ENCODE measurements around the gene CD40. TPM values are rescaled to one million over a fixed set of nuclear protein-coding genes. Genes with fewer than 3 reads are reported as not detected.

CD40 gene
- total RNA-seq, 2 donors from 2014 or later: 3.6 to 4.2 TPM

DNA sequence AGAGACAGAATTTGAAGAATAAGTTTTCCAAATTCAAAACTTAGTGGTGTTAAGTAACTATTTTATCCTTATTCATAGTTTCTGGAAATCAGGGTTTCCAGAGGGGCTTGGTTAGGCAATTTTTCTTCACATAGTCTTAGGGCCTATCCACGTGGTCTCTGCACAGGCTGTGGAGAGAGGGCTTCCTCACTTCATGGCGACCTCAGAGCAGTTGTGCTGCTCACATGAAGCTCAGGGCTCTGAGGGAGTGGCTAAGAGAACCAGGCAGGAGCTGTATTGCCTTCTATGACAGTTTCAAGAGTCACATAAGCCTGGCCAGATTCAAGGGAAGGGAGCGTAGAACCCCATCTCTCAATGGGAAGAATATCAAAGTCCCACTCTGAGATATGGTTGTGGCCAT lies 13.9 kb upstream of the CD40 start:
- no peaks in the 10 kb centered on the region for H3K36me3 Mint-ChIP-seq (ENCODE audit: insufficient read depth in 2 of 2)
- H3K9me3 Mint-ChIP-seq: no peaks in the 10 kb centered on the region
- peaks cover 6% of the 10 kb centered on the region for H3K4me1 Mint-ChIP-seq (ENCODE audit: low read depth)
- DNase-seq (no peak), ATAC-seq (replicated peaks in 1 of 2) (no peak)
- no peak overlapping the region for H3K27ac Mint-ChIP-seq
- peaks cover 82% of the 10 kb centered on the region for H3K27me3 Mint-ChIP-seq (ENCODE audit: low read depth)
- H3K4me3 Mint-ChIP-seq: no peak overlapping the region

DNA sequence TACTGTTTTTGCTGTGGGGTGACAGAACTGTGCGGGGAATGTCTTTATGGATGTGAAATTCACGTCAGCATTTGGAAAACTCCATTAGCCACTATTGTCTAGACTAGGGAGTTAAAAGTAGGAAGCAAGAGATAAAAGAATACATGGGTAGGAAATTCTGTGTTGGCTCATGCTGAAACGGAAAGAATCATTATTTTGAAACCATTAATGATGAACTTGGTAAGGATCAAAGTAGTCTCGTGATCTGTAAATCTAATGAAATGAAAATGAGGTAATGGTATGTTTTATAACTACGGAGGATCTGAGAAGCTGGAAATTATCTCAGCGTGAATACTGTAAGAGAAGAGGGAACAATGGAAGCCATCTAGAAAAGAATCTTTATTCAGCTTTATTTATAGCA lies 11.1 kb upstream of the CD40 start:
- Mint-ChIP-seq H3K9me3 (no peaks in the 10 kb centered on the region), H3K27me3 (ENCODE audit: low read depth) (peaks cover 83% of the 10 kb centered on the region), H3K4me1 (ENCODE audit: low read depth) (peaks cover 18% of the 10 kb centered on the region), H3K4me3 (no peak overlapping the region), H3K27ac (no peak overlapping the region), H3K36me3 (ENCODE audit: insufficient read depth in 2 of 2) (no peaks in the 10 kb centered on the region)
- ATAC-seq (replicated peaks in 1 of 2) (no peak), DNase-seq (no peak)

DNA sequence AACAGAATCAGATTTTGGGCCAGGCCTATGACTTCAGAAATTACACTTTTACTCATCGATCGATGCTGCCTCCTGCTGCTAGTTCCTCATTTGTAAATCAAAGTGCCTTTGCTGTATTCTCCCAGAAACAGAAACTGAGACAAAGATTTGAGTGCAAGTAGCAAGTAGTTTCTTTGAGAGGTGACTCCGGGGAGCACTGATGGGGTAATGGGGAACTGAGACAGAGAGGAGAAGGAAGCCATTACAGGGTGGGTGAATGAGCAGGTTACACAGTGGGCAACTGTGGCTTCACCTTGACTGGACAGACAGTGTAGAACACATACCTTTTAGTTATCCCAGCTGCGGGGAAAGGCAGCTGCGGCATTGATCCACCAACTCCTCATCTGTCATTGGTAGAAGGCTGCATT lies 9.7 kb upstream of the CD40 start:
- no peak overlapping the region for H3K4me3 Mint-ChIP-seq
- no peaks in the 10 kb centered on the region for H3K9me3 Mint-ChIP-seq
- DNase-seq (no peak), ATAC-seq (replicated peaks in 1 of 2) (peak; percentile 24 to 32)
- no peaks in the 10 kb centered on the region for H3K36me3 Mint-ChIP-seq (ENCODE audit: insufficient read depth in 2 of 2)
- H3K4me1 Mint-ChIP-seq (ENCODE audit: low read depth): peaks cover 18% of the 10 kb centered on the region
- peaks cover 73% of the 10 kb centered on the region for H3K27me3 Mint-ChIP-seq (ENCODE audit: low read depth)
- H3K27ac Mint-ChIP-seq: no peak overlapping the region

DNA sequence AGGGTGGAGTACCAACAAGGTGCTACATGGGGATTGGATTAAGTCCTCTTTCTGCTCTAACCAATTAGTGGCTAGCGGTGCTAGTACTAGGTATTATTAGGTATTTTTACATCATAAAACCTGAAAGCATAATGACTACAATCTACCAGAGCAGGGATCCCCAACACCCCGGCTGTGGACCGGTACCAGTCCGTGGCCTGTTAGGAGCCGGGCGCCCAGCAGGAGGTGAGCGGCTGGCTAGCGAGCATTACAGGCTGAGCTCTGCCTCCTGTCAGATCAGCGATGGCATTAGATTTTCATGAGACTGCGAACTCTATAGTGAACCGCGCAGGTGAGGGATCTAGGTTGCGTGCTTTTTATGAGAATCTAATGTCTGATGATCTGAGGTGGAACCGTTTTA lies 9.1 kb upstream of the CD40 start:
- no peak for DNase-seq
- Mint-ChIP-seq H3K36me3 (ENCODE audit: insufficient read depth in 2 of 2) (no peaks in the 10 kb centered on the region), H3K4me3 (no peak overlapping the region), H3K27ac (no peak overlapping the region), H3K9me3 (no peaks in the 10 kb centered on the region), H3K27me3 (ENCODE audit: low read depth) (peaks cover 76% of the 10 kb centered on the region), H3K4me1 (ENCODE audit: low read depth) (peaks cover 18% of the 10 kb centered on the region)
- ATAC-seq (replicated peaks in 1 of 2): no peak

DNA sequence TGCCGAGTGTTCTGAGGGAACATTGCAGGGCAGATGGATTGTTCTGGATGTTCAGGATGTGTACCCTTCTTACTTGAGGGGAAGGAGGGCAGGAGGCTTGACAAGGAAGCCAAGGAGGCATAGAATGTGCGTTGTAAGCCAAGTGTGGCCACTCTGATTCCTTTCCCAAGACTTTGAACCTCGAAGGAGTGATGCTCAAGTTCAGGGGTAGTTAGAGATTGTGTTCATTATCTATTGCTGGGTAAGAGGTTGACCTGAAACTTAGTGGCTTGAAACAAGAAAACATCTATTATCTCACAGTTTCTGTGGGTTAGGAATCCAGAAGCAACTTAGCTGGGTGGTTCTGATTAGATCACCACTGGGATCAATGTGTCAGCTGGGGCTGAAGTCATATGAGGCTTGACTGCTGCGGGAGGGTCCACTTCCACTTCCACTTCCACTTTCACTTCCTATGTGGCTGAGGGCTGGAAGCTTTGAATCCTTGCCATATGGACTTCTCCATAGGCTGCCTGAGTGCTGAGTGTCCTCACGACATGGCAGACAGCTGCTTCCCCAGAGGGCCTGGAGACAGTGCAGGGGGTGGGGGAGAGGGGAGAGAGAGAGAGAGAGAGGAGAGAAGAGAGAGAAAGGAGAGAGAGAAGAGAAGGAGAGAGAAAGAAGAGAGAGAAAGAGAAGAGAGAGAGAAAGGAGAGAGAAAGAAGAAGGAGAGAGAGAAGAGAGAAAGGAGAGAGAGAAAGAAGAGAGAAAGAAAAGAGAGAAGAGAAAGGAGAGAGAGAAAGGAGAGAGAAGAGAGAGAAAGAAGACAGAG lies 6.9 kb upstream of the CD40 start:
- peak; percentile 33 to 47 for DNase-seq
- Mint-ChIP-seq H3K27me3 (ENCODE audit: low read depth) (peaks cover 74% of the 10 kb centered on the region), H3K36me3 (ENCODE audit: insufficient read depth in 2 of 2) (no peaks in the 10 kb centered on the region), H3K4me1 (ENCODE audit: low read depth) (peaks cover 18% of the 10 kb centered on the region), H3K9me3 (no peaks in the 10 kb centered on the region), H3K4me3 (no peak overlapping the region), H3K27ac (peak overlapping the region; percentile 30)
- peak; percentile 88 to 89 for ATAC-seq (replicated peaks in 1 of 2)

DNA sequence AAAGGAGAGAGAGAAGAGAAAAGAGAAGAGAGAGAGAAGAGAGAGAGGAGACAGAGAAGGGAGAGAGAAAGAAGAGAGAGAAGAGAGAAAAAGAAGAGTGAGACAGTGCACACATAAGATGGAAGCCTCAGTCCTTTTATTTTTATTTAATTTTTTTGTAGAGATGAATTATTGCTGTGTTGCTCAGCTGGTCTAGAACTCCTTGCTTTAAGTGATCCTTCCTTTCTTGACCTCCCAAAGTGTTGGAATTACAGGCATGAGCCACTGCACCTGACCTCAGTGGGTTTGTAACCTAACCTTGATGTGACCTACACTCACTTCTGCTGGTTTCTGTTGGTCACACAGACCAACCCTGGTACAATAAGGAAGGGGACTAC lies 6.3 kb upstream of the CD40 start:
- Mint-ChIP-seq H3K36me3 (ENCODE audit: insufficient read depth in 2 of 2) (no peaks in the 10 kb centered on the region), H3K4me3 (no peak overlapping the region), H3K4me1 (ENCODE audit: low read depth) (peaks cover 18% of the 10 kb centered on the region), H3K9me3 (no peaks in the 10 kb centered on the region), H3K27ac (peak overlapping the region; percentile 30), H3K27me3 (ENCODE audit: low read depth) (peaks cover 70% of the 10 kb centered on the region)
- DNase-seq: no peak
- no peak for ATAC-seq (replicated peaks in 1 of 2)

DNA sequence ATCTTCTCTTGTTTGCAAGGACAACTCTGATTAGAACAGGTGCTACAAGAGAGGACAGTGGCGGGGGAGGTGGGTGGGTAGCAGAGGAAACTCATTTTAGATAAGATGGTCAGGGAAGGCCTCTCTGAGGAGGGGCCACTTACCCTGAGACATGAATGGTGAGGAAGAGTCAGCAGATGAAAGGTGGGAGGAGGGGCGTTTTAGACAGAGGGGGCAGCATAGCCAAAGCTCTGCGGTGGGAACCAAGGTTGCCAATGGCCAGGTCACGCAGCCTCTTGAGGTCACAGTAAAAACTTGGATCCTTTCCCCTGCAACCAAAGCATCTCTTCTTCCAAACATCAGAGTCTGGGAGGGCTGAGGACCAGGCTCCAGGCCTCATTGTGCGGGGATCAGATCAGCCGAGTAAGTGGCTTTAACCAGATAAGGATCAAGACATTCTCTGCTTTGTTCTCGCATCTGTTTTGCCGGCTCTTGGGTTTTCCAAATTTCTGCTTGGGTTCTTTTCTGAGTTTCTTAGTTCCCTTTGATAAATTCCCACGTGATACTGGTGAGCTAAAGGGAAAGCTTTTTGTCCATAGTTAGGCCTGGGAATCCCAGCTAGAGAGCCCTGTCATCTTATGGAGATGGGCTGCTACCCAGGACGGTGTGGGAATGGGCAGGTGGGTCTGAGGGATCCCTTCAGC lies 5.5 kb upstream of the CD40 start:
- Mint-ChIP-seq H3K27me3 (ENCODE audit: low read depth) (peaks cover 62% of the 10 kb centered on the region), H3K4me1 (ENCODE audit: low read depth) (peaks cover 22% of the 10 kb centered on the region), H3K4me3 (no peak overlapping the region), H3K36me3 (ENCODE audit: insufficient read depth in 2 of 2) (no peaks in the 10 kb centered on the region), H3K9me3 (no peaks in the 10 kb centered on the region), H3K27ac (no peak overlapping the region)
- DNase-seq (no peak), ATAC-seq (replicated peaks in 1 of 2) (no peak)

DNA sequence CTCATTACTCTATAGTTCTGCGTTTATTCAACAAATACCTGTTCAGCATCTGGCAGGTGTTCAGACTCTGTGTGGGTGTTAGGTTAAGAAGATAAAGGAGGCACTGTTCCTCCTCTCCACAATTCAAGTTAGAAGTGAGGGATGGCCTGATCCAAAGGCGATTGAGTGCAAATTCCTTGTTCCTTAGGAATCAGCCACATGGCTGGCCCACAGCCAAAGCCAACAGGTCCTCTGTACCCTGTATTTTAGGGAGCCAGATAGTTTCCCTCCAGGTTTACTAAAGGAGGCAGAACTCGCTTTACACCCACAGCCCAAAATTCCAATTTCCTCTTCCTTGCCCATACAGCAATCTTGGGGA lies 5.0 kb upstream of the CD40 start:
- Mint-ChIP-seq H3K27me3 (ENCODE audit: low read depth) (peaks cover 63% of the 10 kb centered on the region), H3K27ac (no peak overlapping the region), H3K36me3 (ENCODE audit: insufficient read depth in 2 of 2) (no peaks in the 10 kb centered on the region), H3K4me1 (ENCODE audit: low read depth) (peaks cover 27% of the 10 kb centered on the region), H3K4me3 (no peak overlapping the region), H3K9me3 (no peaks in the 10 kb centered on the region)
- ATAC-seq (replicated peaks in 1 of 2) (no peak), DNase-seq (no peak)

DNA sequence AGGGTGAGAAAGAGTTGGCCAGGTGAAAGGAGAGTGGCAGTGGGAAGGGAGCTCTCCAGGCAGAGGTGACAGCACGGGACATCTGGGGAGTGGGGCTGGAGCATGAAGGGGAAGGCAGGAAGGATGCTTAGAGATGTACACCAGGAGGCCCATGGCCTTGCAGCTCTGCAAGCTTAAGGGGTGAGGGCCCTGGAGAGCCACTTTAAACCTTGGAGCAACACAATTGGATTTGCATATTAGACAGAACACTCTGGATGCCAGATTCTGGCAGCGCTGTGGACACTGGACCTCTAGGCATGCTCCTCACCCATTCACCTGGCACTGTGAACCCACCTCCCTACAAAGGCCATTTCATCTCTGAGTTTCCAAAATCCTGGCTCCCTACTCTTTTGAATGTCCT lies 3.7 kb upstream of the CD40 start:
- DNase-seq: no peak
- no peaks in the 10 kb centered on the region for H3K36me3 Mint-ChIP-seq (ENCODE audit: insufficient read depth in 2 of 2)
- H3K4me3 Mint-ChIP-seq: no peak overlapping the region
- no peaks in the 10 kb centered on the region for H3K9me3 Mint-ChIP-seq
- no peak overlapping the region for H3K27ac Mint-ChIP-seq
- ATAC-seq (replicated peaks in 1 of 2): no peak
- H3K4me1 Mint-ChIP-seq (ENCODE audit: low read depth): peaks cover 31% of the 10 kb centered on the region
- H3K27me3 Mint-ChIP-seq (ENCODE audit: low read depth): peaks cover 51% of the 10 kb centered on the region

DNA sequence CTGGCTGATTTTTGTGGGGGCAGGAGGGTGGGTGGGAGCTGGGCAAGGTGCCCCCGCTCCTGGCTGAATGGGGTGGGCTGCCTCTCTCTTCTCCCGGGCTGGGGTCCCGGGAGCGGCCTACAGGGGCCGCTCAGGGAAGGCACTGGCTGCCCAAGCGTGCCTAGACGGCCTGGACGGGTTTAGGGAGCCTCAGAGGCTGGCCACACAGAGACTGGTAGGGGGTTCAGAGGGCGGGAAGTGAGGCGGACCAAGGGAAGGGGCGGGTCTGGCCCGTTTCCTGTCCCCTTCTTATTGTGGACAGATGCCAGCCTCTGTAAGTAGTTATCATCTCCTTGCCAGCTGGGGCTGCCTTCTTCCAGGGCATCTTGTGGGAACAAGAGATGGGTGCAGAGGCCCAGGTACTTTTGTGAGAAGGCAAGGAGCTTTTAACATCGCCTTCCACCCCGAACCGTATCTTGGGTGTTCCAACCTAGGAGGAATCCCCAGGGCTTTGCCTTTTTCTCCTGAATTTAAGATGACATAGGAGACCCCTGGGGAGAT lies 437 bp downstream of the CD40 start:
- H3K4me3 Mint-ChIP-seq: peak overlapping the region; percentile 94 to 99
- no peaks in the 10 kb centered on the region for H3K36me3 Mint-ChIP-seq (ENCODE audit: insufficient read depth in 2 of 2)
- no peak overlapping the region for H3K27ac Mint-ChIP-seq
- DNase-seq: peak; percentile 20 to 23
- peaks cover 22% of the 10 kb centered on the region for H3K27me3 Mint-ChIP-seq (ENCODE audit: low read depth)
- no peaks in the 10 kb centered on the region for H3K9me3 Mint-ChIP-seq
- peaks cover 18% of the 10 kb centered on the region for H3K4me1 Mint-ChIP-seq (ENCODE audit: low read depth)
- peak; percentile 62 to 63 for ATAC-seq (replicated peaks in 1 of 2)

DNA sequence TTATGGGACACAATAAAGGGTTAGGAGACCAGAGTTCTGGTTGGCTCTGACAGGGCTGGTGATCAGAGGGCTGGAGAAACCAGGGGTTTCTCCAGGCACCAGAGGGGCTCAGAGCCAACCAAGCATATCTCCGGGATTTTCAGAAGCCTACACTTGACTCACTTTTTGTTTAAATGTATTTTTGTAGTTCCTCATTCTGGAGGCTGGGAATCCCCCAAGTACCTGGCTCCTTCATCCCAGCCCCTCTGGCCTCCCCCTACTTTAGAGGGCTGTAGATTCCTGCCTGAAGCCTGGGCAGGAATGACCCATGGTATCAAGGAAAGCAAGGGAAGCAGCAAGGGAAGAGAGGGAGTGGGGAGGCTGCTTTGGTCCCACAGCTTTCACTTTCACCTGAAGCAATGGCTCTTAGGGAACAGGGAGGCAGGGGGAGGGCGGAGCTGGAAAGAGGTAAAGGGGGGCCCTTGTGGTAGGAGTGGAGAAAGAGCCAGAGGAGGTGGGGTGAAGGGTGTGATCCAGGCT lies 973 bp downstream of the CD40 start:
- DNase-seq (no peak), ATAC-seq (replicated peaks in 1 of 2) (no peak)
- peaks cover 18% of the 10 kb centered on the region for H3K4me1 Mint-ChIP-seq (ENCODE audit: low read depth)
- H3K4me3 Mint-ChIP-seq: peak overlapping the region; percentile 39 to 99
- H3K27me3 Mint-ChIP-seq (ENCODE audit: low read depth): peaks cover 17% of the 10 kb centered on the region
- H3K9me3 Mint-ChIP-seq: no peaks in the 10 kb centered on the region
- H3K36me3 Mint-ChIP-seq (ENCODE audit: insufficient read depth in 2 of 2): no peaks in the 10 kb centered on the region
- H3K27ac Mint-ChIP-seq: no peak overlapping the region

DNA sequence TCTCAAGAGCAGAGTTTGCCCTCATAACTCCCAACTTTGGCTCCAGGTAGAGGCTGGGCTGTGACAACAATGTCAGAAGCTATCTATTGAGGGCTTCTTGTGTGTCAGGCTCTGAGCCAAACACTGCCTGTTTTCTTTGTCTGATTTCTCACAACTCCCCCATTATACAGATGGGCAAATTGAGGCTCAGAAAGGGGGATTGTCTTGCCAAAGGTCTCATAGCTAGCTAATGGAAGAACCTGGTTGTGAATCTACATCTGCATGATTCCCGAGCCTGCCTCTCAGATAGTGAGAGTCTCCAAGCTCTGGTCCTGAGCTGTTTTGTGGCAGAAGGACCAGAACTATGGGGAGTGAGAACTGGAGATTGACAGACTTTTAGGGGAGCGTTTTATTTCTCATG lies 1.4 kb downstream of the CD40 start:
- H3K9me3 Mint-ChIP-seq: no peaks in the 10 kb centered on the region
- peaks cover 18% of the 10 kb centered on the region for H3K4me1 Mint-ChIP-seq (ENCODE audit: low read depth)
- DNase-seq: no peak
- no peaks in the 10 kb centered on the region for H3K36me3 Mint-ChIP-seq (ENCODE audit: insufficient read depth in 2 of 2)
- ATAC-seq (replicated peaks in 1 of 2): no peak
- no peak overlapping the region for H3K27ac Mint-ChIP-seq
- peak overlapping the region in 1 of 2 donors; percentile 99 for H3K4me3 Mint-ChIP-seq
- peaks cover 12% of the 10 kb centered on the region for H3K27me3 Mint-ChIP-seq (ENCODE audit: low read depth)

DNA sequence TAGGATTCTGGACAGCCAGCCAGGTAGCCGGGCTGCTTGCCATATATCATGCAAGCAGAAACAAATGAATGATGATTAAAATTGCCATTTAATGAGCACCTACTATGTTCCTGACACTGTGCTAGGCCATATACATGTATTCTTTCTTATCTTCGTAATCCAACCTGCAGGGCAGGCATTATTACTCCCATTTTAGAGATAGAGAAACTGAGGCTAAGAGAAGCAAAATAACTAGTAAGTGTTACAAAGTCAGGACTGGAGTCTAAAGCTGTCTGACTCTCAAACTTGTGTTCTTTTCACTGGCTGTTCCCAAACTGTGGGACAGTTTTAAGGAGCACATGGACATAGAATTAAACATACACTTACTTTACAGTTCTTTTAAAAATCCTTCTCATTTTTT lies 2.0 kb downstream of the CD40 start:
- Mint-ChIP-seq H3K27me3 (ENCODE audit: low read depth) (peaks cover 12% of the 10 kb centered on the region), H3K9me3 (no peaks in the 10 kb centered on the region), H3K36me3 (ENCODE audit: insufficient read depth in 2 of 2) (no peaks in the 10 kb centered on the region), H3K4me1 (ENCODE audit: low read depth) (peaks cover 18% of the 10 kb centered on the region), H3K27ac (no peak overlapping the region), H3K4me3 (no peak overlapping the region)
- ATAC-seq (replicated peaks in 1 of 2): no peak
- no peak for DNase-seq

All from activated T-cell treated with anti-CD3 and anti-CD28 coated beads, Interleukin-2, amount 50 U/mL, for 72 hours (primary cell).